CD4-positive, alpha-beta T cell treated with Interleukin-2 at 100 ng/mL for 4 hours (primary cell): ENCODE results near the gene SBK1.
"Not testable (repeated sequence)": the region's sequence is repeated elsewhere in the genome, so short reads cannot be mapped to it uniquely, and the experiment has no call there.

Experiments
- DNase-seq: peaks from one replicate; pipeline ENCODE4 v3.0.0-alpha.2; 2020; ENCODE audit warnings: low spot score

Gene SBK1

GRCh38 chr16:28291651-28292626, at the start of gene SBK1:
SBK1 (plus strand) TSS chr16:28292525; CDS start chr16:28317392, 24,867 bp downstream.
- peak; percentile 84 for DNase-seq

GRCh38 chr16:28249483-28249882, 42.8 kb upstream of the SBK1 start:
- not testable (repeated sequence) for DNase-seq

GRCh38 chr16:28250999-28251398, 41.3 kb upstream of the SBK1 start:
- no peak for DNase-seq

- no peak for DNase-seq
Measured at GRCh38 chr16:28254158-28254557, 38.2 kb upstream of the SBK1 start.

GRCh38 chr16:28255838-28256237, 36.5 kb upstream of the SBK1 start:
- no peak for DNase-seq

- no peak for DNase-seq
Measured at GRCh38 chr16:28257256-28257655, 35.1 kb upstream of the SBK1 start.

GRCh38 chr16:28258567-28258966, 33.8 kb upstream of the SBK1 start:
- no peak for DNase-seq

- no peak for DNase-seq
Measured at GRCh38 chr16:28259091-28259780, 33.1 kb upstream of the SBK1 start.

GRCh38 chr16:28259781-28260150, 32.6 kb upstream of the SBK1 start:
- DNase-seq, result no peak

- DNase-seq, result no peak
Measured at GRCh38 chr16:28260193-28260592, 32.1 kb upstream of the SBK1 start.

GRCh38 chr16:28261942-28262341, 30.4 kb upstream of the SBK1 start:
- DNase-seq, result no peak

- no peak for DNase-seq
Measured at GRCh38 chr16:28263305-28263704, 29.0 kb upstream of the SBK1 start.

- no peak for DNase-seq
Measured at GRCh38 chr16:28264656-28265055, 27.7 kb upstream of the SBK1 start.

- no peak for DNase-seq
Measured at GRCh38 chr16:28265822-28266221, 26.5 kb upstream of the SBK1 start.

- DNase-seq, result no peak
Measured at GRCh38 chr16:28267356-28267755, 25.0 kb upstream of the SBK1 start.

- no peak for DNase-seq
Measured at GRCh38 chr16:28273511-28273910, 18.8 kb upstream of the SBK1 start.

- DNase-seq, result no peak
Measured at GRCh38 chr16:28274676-28275075, 17.6 kb upstream of the SBK1 start.

- no peak for DNase-seq
Measured at GRCh38 chr16:28276301-28276700, 16.0 kb upstream of the SBK1 start.

- DNase-seq, result peak; percentile 90
Measured at GRCh38 chr16:28277537-28278388, 14.6 kb upstream of the SBK1 start.

GRCh38 chr16:28279006-28279405, 13.3 kb upstream of the SBK1 start:
- peak; percentile 40 for DNase-seq

- no peak for DNase-seq
Measured at GRCh38 chr16:28280881-28281836, 11.2 kb upstream of the SBK1 start.
